ENCODE data around the gene ZNF467.

ZNF467 gene

DNA sequence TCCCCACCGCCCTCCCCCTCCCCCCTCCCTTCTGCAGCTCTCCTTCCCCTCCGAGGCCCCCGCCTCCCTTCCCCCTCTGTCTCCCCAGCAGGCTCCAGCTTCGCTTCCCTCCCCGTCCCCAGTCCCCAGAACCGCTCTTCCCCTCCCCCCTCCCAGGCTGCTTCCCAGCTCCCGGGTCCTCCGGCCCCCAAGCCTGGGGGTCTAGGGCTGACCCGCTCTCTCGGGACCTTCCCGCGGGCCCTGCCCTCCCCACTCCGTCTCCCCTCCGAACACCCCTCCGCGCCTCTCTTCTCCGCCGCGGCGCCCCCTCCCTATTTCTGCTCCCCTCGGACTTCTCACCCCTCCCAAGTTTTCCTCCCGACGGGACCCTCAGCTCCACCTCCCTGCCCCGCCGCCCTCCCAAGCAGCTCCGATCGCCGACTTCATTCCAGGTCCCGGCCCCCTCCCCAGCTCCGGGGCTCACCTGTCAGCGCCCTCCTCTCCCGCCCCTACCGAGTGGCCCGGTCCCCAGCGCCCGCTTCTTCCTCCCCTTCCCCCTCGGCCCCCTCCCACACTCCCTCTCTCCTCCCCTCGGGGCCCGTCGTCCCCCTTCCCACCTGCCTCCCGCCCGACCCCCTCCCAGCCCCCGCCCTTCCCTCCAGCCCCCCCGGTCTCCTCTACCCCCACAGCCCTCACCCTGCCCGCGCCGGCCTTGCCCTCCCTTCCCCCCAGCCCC, 990 bp downstream of the ZNF467 start:
- Histone ChIP-seq H3K79me1 (ENCODE audit: low read length) (no peaks in the 10 kb centered on the region), H2BK15ac (replicated peaks; ENCODE audit: low read depth) (no peak overlapping the region), H2BK5ac (ENCODE audit: low read length) (no peak overlapping the region), H3K23ac (ENCODE audit: low read length) (no peak overlapping the region), H3K36me3 (ENCODE audit: control insufficient read depth, insufficient read depth, low read length) (no peaks in the 10 kb centered on the region), H3K79me2 (ENCODE audit: control insufficient read depth, insufficient read depth, low read length) (no peaks in the 10 kb centered on the region), H2AK5ac (ENCODE audit: low read length) (no peak overlapping the region), H3K56ac (ENCODE audit: low read length) (peak overlapping the region; percentile 79), H3K18ac (ENCODE audit: low read length) (peak overlapping the region; percentile 66), H3K4me1 (ENCODE audit: control insufficient read depth, low read depth, low read length) (no peaks in the 10 kb centered on the region), H4K8ac (ENCODE audit: low read depth, low read length) (no peak overlapping the region), H3K4ac (ENCODE audit: low read depth, low read length) (peak overlapping the region; percentile 57), H4K5ac (ENCODE audit: low read length) (no peak overlapping the region), H3K4me3 (ENCODE audit: low read length) (peak overlapping the region; percentile 43), H3K9ac (ENCODE audit: low read length) (peak overlapping the region; percentile 63), H3K4me2 (ENCODE audit: low read length) (peak overlapping the region; percentile 62), H3K27me3 (ENCODE audit: insufficient read depth, low read length, poor library complexity) (peaks cover 32% of the 10 kb centered on the region), H2BK120ac (ENCODE audit: low read depth, low read length) (peak overlapping the region; percentile 32), H3K27ac (ENCODE audit: low read depth, low read length) (peak overlapping the region; percentile 41)
- no CpG with 5 or more reads among the region's 47 CpGs for WGBS (ENCODE audit: extremely low coverage, insufficient coverage, low lambda C conversion rate)
- DNase-seq: peak; percentile 45

DNA sequence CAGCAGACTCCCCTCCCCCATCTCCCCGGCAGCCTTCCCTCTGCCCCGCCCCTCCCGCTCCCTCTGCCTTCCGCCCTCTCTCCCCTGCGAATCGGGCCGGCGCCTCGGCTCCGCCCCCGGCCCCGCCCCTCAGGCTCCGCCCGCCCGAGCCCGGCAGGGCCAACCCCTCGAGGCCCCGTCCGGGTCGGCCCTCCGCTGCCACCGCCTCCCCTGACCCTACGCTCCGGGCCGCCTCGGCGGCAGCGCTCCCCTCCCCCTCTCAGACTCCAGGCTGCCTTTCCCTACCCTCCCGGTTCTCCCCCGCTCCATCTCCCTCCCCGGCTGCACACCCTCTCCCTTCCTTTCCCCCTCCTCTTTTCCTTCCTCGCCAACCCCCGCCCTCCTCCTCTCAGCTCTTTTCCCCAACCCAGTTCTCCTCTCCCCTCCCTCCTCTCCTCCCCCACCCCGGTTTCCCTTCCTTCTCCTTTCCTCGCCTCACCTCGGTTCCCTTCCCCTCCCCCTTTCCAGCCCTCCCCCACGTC, 1.6 kb downstream of the ZNF467 start:
- Histone ChIP-seq H2AK5ac (ENCODE audit: low read length) (no peak overlapping the region), H3K4me1 (ENCODE audit: control insufficient read depth, low read depth, low read length) (no peaks in the 10 kb centered on the region), H3K36me3 (ENCODE audit: control insufficient read depth, insufficient read depth, low read length) (no peaks in the 10 kb centered on the region), H2BK120ac (ENCODE audit: low read depth, low read length) (no peak overlapping the region), H3K23ac (ENCODE audit: low read length) (no peak overlapping the region), H3K18ac (ENCODE audit: low read length) (no peak overlapping the region), H3K4ac (ENCODE audit: low read depth, low read length) (no peak overlapping the region), H3K9ac (ENCODE audit: low read length) (peak overlapping the region; percentile 74), H3K79me2 (ENCODE audit: control insufficient read depth, insufficient read depth, low read length) (no peaks in the 10 kb centered on the region), H3K4me3 (ENCODE audit: low read length) (peak overlapping the region; percentile 57), H3K27me3 (ENCODE audit: insufficient read depth, low read length, poor library complexity) (peaks cover 38% of the 10 kb centered on the region), H2BK15ac (replicated peaks; ENCODE audit: low read depth) (no peak overlapping the region), H3K27ac (ENCODE audit: low read depth, low read length) (peak overlapping the region; percentile 72), H2BK5ac (ENCODE audit: low read length) (no peak overlapping the region), H3K79me1 (ENCODE audit: low read length) (no peaks in the 10 kb centered on the region), H3K4me2 (ENCODE audit: low read length) (peak overlapping the region; percentile 52), H4K5ac (ENCODE audit: low read length) (no peak overlapping the region), H4K8ac (ENCODE audit: low read depth, low read length) (no peak overlapping the region), H3K56ac (ENCODE audit: low read length) (peak overlapping the region; percentile 96)
- peak; percentile 95 for DNase-seq
- no CpG with 5 or more reads among the region's 37 CpGs for WGBS (ENCODE audit: extremely low coverage, insufficient coverage, low lambda C conversion rate)

DNA sequence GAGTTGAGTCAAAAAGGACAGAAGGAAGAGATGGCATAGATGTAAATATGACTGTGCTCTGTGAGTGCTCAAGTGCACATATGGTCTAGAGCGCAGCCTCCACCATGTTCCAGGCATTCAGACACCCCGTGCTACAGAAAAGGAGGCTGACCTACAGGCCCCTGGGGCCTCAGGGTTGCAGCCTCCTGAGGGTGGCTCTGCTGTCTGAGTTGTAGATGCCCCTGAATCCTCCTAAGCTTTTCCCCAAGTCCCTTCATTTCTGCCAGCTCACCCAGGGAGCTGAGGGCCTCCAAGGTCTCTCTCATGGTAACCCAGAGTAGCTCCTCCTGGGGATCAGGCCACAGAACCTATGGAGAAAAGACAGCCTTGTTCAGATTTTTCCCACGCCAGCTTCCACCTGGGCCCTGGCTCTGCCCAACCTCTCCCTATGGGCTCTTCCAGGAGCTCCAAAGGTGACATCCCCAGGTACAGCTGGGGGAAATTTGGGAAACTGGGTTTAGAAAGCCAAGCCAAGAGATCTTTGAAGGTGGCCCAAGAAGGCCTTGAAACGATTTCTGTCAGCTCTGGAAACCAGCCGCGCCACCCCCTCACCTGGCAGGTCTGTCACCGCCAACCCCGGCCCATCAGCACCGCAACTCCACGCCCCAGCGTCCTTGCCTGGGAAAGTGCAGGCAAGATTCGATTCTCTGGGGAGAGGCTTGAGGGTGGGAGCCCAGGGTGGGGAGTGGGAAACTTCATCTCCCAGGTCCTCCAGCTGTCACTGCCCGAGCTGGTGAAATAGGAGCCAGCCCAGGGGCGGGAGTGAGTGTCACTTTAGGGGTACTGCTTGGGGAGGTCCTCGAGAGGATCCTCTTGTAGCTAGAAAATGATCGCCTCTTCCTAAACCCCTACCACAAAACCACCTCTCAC, 2.4 kb downstream of the ZNF467 start:
- no peaks in the 10 kb centered on the region for H3K79me1 ChIP-seq (ENCODE audit: low read length)
- H4K8ac ChIP-seq (ENCODE audit: low read depth, low read length): no peak overlapping the region
- no peak overlapping the region for H3K4me3 ChIP-seq (ENCODE audit: low read length)
- H3K56ac ChIP-seq (ENCODE audit: low read length): peak overlapping the region; percentile 6
- no peak overlapping the region for H2BK120ac ChIP-seq (ENCODE audit: low read depth, low read length)
- H4K5ac ChIP-seq (ENCODE audit: low read length): no peak overlapping the region
- H3K23ac ChIP-seq (ENCODE audit: low read length): no peak overlapping the region
- H3K79me2 ChIP-seq (ENCODE audit: control insufficient read depth, insufficient read depth, low read length): no peaks in the 10 kb centered on the region
- peak overlapping the region; percentile 28 for H3K18ac ChIP-seq (ENCODE audit: low read length)
- peak overlapping the region; percentile 66 for H3K4me2 ChIP-seq (ENCODE audit: low read length)
- no peak overlapping the region for H2AK5ac ChIP-seq (ENCODE audit: low read length)
- no peak overlapping the region for H3K27ac ChIP-seq (ENCODE audit: low read depth, low read length)
- no peak overlapping the region for H2BK5ac ChIP-seq (ENCODE audit: low read length)
- H3K36me3 ChIP-seq (ENCODE audit: control insufficient read depth, insufficient read depth, low read length): no peaks in the 10 kb centered on the region
- H3K9ac ChIP-seq (ENCODE audit: low read length): peak overlapping the region; percentile 47
- H2BK15ac ChIP-seq (replicated peaks; ENCODE audit: low read depth): no peak overlapping the region
- no peak for DNase-seq
- H3K27me3 ChIP-seq (ENCODE audit: insufficient read depth, low read length, poor library complexity): peaks cover 46% of the 10 kb centered on the region
- no CpG with 5 or more reads among the region's 16 CpGs for WGBS (ENCODE audit: extremely low coverage, insufficient coverage, low lambda C conversion rate)
- H3K4me1 ChIP-seq (ENCODE audit: control insufficient read depth, low read depth, low read length): no peaks in the 10 kb centered on the region
- H3K4ac ChIP-seq (ENCODE audit: low read depth, low read length): no peak overlapping the region

DNA sequence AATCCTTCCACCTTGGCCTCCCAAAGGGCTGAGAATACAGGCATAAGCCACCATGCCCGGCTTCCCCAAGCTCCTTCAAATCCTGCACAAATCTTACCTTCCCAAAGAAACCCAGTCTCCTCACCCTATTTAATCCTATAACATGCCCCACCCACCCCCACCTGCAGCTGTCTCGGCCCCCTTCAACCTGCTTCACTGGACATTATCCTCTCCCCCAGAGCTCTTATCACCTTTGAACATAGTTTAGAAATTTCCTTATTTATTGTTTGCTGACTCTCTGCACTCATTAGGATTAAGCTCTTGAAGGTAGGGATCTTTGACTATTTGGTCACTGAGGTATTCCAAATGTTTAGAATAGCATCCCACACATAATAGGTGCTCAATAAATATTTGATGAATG, 3.5 kb downstream of the ZNF467 start:
- Histone ChIP-seq H3K4ac (ENCODE audit: low read depth, low read length) (no peak overlapping the region), H2BK120ac (ENCODE audit: low read depth, low read length) (no peak overlapping the region), H3K56ac (ENCODE audit: low read length) (no peak overlapping the region), H3K4me3 (ENCODE audit: low read length) (no peak overlapping the region), H2BK15ac (replicated peaks; ENCODE audit: low read depth) (no peak overlapping the region), H3K79me2 (ENCODE audit: control insufficient read depth, insufficient read depth, low read length) (no peaks in the 10 kb centered on the region), H3K18ac (ENCODE audit: low read length) (no peak overlapping the region), H3K27ac (ENCODE audit: low read depth, low read length) (no peak overlapping the region), H3K36me3 (ENCODE audit: control insufficient read depth, insufficient read depth, low read length) (no peaks in the 10 kb centered on the region), H3K9ac (ENCODE audit: low read length) (no peak overlapping the region), H2AK5ac (ENCODE audit: low read length) (no peak overlapping the region), H3K4me1 (ENCODE audit: control insufficient read depth, low read depth, low read length) (no peaks in the 10 kb centered on the region), H4K5ac (ENCODE audit: low read length) (no peak overlapping the region), H3K27me3 (ENCODE audit: insufficient read depth, low read length, poor library complexity) (peaks cover 53% of the 10 kb centered on the region), H3K4me2 (ENCODE audit: low read length) (no peak overlapping the region), H3K79me1 (ENCODE audit: low read length) (no peaks in the 10 kb centered on the region), H3K23ac (ENCODE audit: low read length) (no peak overlapping the region), H2BK5ac (ENCODE audit: low read length) (no peak overlapping the region), H4K8ac (ENCODE audit: low read depth, low read length) (no peak overlapping the region)
- WGBS (ENCODE audit: extremely low coverage, insufficient coverage, low lambda C conversion rate): no CpG with 5 or more reads among the region's 2 CpGs
- no peak for DNase-seq

DNA sequence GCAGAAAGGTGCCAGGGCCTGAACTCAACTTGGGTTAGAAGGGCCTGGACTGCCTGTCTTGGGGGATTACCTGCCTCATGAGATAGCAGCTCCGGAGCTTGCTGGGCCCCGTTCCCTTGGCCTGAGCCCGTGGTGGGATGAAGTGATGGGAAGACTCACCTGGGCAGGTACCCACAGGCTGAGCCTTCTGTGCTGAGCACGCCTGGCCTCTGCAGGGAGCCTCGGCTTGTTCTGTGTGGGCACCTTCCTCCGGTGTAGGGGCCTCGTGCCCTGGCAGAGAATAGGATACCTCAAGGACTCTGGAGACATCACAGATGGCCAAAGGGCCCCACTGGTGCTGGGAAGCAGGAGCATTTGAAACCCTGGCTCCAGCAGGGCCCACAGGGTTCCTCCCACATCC, 4.5 kb downstream of the ZNF467 start:
- no peak overlapping the region for H2AK5ac ChIP-seq (ENCODE audit: low read length)
- no peak overlapping the region for H2BK5ac ChIP-seq (ENCODE audit: low read length)
- H3K79me2 ChIP-seq (ENCODE audit: control insufficient read depth, insufficient read depth, low read length): no peaks in the 10 kb centered on the region
- H3K56ac ChIP-seq (ENCODE audit: low read length): no peak overlapping the region
- H3K18ac ChIP-seq (ENCODE audit: low read length): no peak overlapping the region
- WGBS (ENCODE audit: extremely low coverage, insufficient coverage, low lambda C conversion rate): no CpG with 5 or more reads among the region's 7 CpGs
- H3K27me3 ChIP-seq (ENCODE audit: insufficient read depth, low read length, poor library complexity): peaks cover 60% of the 10 kb centered on the region
- H3K4me2 ChIP-seq (ENCODE audit: low read length): no peak overlapping the region
- no peak overlapping the region for H4K8ac ChIP-seq (ENCODE audit: low read depth, low read length)
- no peak overlapping the region for H2BK15ac ChIP-seq (replicated peaks; ENCODE audit: low read depth)
- H3K36me3 ChIP-seq (ENCODE audit: control insufficient read depth, insufficient read depth, low read length): no peaks in the 10 kb centered on the region
- H3K4me3 ChIP-seq (ENCODE audit: low read length): no peak overlapping the region
- H3K4me1 ChIP-seq (ENCODE audit: control insufficient read depth, low read depth, low read length): no peaks in the 10 kb centered on the region
- H2BK120ac ChIP-seq (ENCODE audit: low read depth, low read length): no peak overlapping the region
- no peak for DNase-seq
- H4K5ac ChIP-seq (ENCODE audit: low read length): no peak overlapping the region
- no peaks in the 10 kb centered on the region for H3K79me1 ChIP-seq (ENCODE audit: low read length)
- no peak overlapping the region for H3K4ac ChIP-seq (ENCODE audit: low read depth, low read length)
- H3K23ac ChIP-seq (ENCODE audit: low read length): no peak overlapping the region
- H3K27ac ChIP-seq (ENCODE audit: low read depth, low read length): no peak overlapping the region
- no peak overlapping the region for H3K9ac ChIP-seq (ENCODE audit: low read length)

All from mesendoderm (in vitro differentiated cells).